MM.1S (cell line): ENCODE results near the gene SPECC1.

Experiments
- EZH2 ChIP-seq: fragments of 300-600 bp; sonication (generic); optimal IDR thresholded peaks from 2 replicates; pipeline ENCODE3; 2017; ENCODE audit warnings: low read depth, mild to moderate bottlenecking, antibody characterized with exemption, low read length, mixed read lengths
- EZH2phosphoT487 ChIP-seq: fragments of 300-600 bp; sonication (generic); IDR thresholded peaks from 2 replicates; pipeline ENCODE4 v1.6.1; 2018; ENCODE audit warnings: antibody characterized with exemption, low read length
- TF ChIP-seq, protein P1 (sequence below): fragments of 300-600 bp; sonication (generic); IDR thresholded peaks from 2 replicates; pipeline ENCODE4 v1.5.1; 2016; ENCODE audit warnings: antibody characterized with exemption, low read length, mixed read lengths

DNA sequence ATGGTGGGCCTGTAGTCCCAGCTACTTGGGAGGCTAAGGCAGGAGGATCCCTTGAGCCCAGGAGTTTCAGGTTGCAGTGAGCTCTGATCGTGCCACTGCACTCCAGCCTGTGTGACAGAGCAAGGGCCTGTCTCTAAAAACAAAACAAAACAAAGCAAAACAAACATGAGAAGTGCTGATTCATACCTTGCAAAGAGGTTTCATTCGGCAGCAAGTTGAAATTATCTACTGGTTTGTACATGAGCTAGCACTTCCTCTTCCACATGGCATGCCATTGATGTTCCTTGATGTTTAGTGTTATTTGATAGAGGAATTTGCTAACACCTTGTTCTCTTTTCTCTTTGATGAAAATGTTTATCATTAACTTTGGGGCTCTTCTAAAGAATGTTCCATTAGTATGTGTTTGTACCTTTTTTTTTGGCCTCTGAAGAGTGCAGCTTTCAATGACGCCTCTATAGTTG is 50.6 kb downstream of the SPECC1 start:
- TF ChIP-seq, protein P1, sequence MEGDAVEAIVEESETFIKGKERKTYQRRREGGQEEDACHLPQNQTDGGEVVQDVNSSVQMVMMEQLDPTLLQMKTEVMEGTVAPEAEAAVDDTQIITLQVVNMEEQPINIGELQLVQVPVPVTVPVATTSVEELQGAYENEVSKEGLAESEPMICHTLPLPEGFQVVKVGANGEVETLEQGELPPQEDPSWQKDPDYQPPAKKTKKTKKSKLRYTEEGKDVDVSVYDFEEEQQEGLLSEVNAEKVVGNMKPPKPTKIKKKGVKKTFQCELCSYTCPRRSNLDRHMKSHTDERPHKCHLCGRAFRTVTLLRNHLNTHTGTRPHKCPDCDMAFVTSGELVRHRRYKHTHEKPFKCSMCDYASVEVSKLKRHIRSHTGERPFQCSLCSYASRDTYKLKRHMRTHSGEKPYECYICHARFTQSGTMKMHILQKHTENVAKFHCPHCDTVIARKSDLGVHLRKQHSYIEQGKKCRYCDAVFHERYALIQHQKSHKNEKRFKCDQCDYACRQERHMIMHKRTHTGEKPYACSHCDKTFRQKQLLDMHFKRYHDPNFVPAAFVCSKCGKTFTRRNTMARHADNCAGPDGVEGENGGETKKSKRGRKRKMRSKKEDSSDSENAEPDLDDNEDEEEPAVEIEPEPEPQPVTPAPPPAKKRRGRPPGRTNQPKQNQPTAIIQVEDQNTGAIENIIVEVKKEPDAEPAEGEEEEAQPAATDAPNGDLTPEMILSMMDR = no peak
- TF ChIP-seq EZH2phosphoT487 (no peak), EZH2 (no peak)
